HEK293T (cell line): Measurements from ENCODE around the gene EPHA7.
A peak's percentile ranks its signal among the peaks of the same experiment; 100 is the strongest.

Experiments used
- CTCF ChIA-PET: fragments of 350-600 bp; formaldehyde crosslinking; extraction: SDS; loops from one replicate; lab custom pipeline; 2021; ENCODE audit warnings: antibody characterized with exemption, inconsistent platforms; lab: Yijun Ruan, JAX
- POLR2A ChIA-PET: fragments of 350-600 bp; formaldehyde crosslinking; extraction: SDS; loops from one replicate; lab custom pipeline; 2020; ENCODE audit warnings: antibody characterized with exemption, inconsistent platforms; lab: Yijun Ruan, JAX
- DNase-seq: peaks from one replicate; pipeline ENCODE4 v3.0.0; 2012; ENCODE audit warnings: mixed read lengths; ENCODE audit errors: extremely low spot score
- ARNT ChIP-seq: fragments of 450-650 bp; IDR thresholded peaks from 2 replicates; pipeline ENCODE4 v1.6.1; 2017; ENCODE audit warnings: mild to moderate bottlenecking
- BHLHE40 ChIP-seq: fragments of 450-650 bp; IDR thresholded peaks from 2 replicates; pipeline ENCODE4 v1.6.1; 2016; ENCODE audit warnings: mild to moderate bottlenecking, moderate library complexity, borderline replicate concordance
- CTBP1 ChIP-seq: fragments of 450-650 bp; IDR thresholded peaks from 2 replicates; pipeline ENCODE4 v1.6.1; 2016; ENCODE audit warnings: borderline replicate concordance
- ELF4 ChIP-seq: fragments of 450-650 bp; IDR thresholded peaks from 2 replicates; pipeline ENCODE4 v1.6.1; 2017; ENCODE audit warnings: antibody characterized with exemption
- FOXA1 ChIP-seq: fragments of 450-650 bp; IDR thresholded peaks from 2 replicates; pipeline ENCODE4 v1.6.1; 2016; ENCODE audit warnings: mild to moderate bottlenecking
- FOXK2 ChIP-seq: fragments of 450-650 bp; IDR thresholded peaks from 2 replicates; pipeline ENCODE4 v1.6.1; 2016; ENCODE audit warnings: mild to moderate bottlenecking
- FOXM1 ChIP-seq: fragments of 450-650 bp; IDR thresholded peaks from 2 replicates; pipeline ENCODE4 v1.6.1; 2017; ENCODE audit warnings: mild to moderate bottlenecking, borderline replicate concordance
- HDGF ChIP-seq: fragments of 450-650 bp; IDR thresholded peaks from 2 replicates; pipeline ENCODE4 v1.6.1; 2017; ENCODE audit warnings: antibody characterized with exemption, borderline replicate concordance
- L3MBTL2 ChIP-seq: fragments of 450-650 bp; conservative IDR thresholded peaks from 2 replicates; pipeline ENCODE4 v1.6.1; 2016; ENCODE audit warnings: mild to moderate bottlenecking
- LEF1 ChIP-seq: fragments of 450-650 bp; IDR thresholded peaks from 2 replicates; pipeline ENCODE4 v1.6.1; 2017; ENCODE audit warnings: mild to moderate bottlenecking, borderline replicate concordance
- NFRKB ChIP-seq: fragments of 450-650 bp; IDR thresholded peaks from 2 replicates; pipeline ENCODE4 v1.6.1; 2016; ENCODE audit warnings: mild to moderate bottlenecking, moderate library complexity
- PKNOX1 ChIP-seq: fragments of 450-650 bp; IDR thresholded peaks from 2 replicates; pipeline ENCODE4 v1.6.1; 2016
- SP1 ChIP-seq: fragments of 450-650 bp; IDR thresholded peaks from 2 replicates; pipeline ENCODE4 v1.6.1; 2017
- SUZ12 ChIP-seq: fragments of 450-650 bp; IDR thresholded peaks from 2 replicates; pipeline ENCODE4 v1.6.1; 2016; ENCODE audit warnings: mild to moderate bottlenecking
- TARDBP ChIP-seq: fragments of 450-650 bp; IDR thresholded peaks from 2 replicates; pipeline ENCODE4 v1.6.1; 2016
- ZNF384 ChIP-seq: fragments of 450-650 bp; IDR thresholded peaks from 2 replicates; pipeline ENCODE4 v1.6.1; 2016

The EPHA7 gene

GRCh38 chr6:93343476-93343875 lies 75.9 kb downstream of the EPHA7 start:
- DNase-seq, result no peak
- ChIA-PET CTCF (no interaction called here), POLR2A (interaction anchor here (2.3 kb wide), 1 partner anchor 74 kb away, joined by 7 read pairs; no protein-coding TSS in a partner anchor)
- TF ChIP-seq BHLHE40 (no peak), ELF4 (no peak), SP1 (no peak), PKNOX1 (no peak), NFRKB (no peak), FOXK2 (no peak), L3MBTL2 (no peak), SUZ12 (no peak), LEF1 (no peak), ZNF384 (no peak), ARNT (no peak), FOXA1 (no peak), CTBP1 (no peak), FOXM1 (no peak), HDGF (no peak), TARDBP (no peak)

- POLR2A ChIA-PET, result interaction anchor here (2.3 kb wide), 1 partner anchor 76 kb away, joined by 7 read pairs; no protein-coding TSS in a partner anchor
- DNase-seq, result peak; percentile 39
- TF ChIP-seq ELF4 (no peak), ARNT (no peak), PKNOX1 (peak; percentile 90), NFRKB (no peak), FOXM1 (peak; percentile 88), FOXA1 (0 out of 2 replicates have a peak, but pooled peaks have one; percentile 30), LEF1 (peak; percentile 53; the same call in 1 of the 2 replicates), CTBP1 (peak; percentile 81), SP1 (no peak)
- CTCF ChIA-PET, result no interaction called here
These were observed 77.3 kb downstream of the EPHA7 start for GRCh38 chr6:93341900-93342613.

GRCh38 chr6:93337772-93338394 lies 81.5 kb downstream of the EPHA7 start:
- ChIA-PET POLR2A (no interaction called here), CTCF (no interaction called here)
- no peak for DNase-seq

GRCh38 chr6:93337014-93337413 lies 82.3 kb downstream of the EPHA7 start:
- DNase-seq, result no peak
- TF ChIP-seq LEF1, result no peak
- TF ChIP-seq SP1, result no peak
- no peak for TF ChIP-seq SUZ12
- no peak for TF ChIP-seq L3MBTL2
- TF ChIP-seq FOXA1, result no peak
- TF ChIP-seq FOXM1, result no peak
- TF ChIP-seq TARDBP, result no peak
- TF ChIP-seq CTBP1, result no peak
- TF ChIP-seq ZNF384, result no peak
- no peak for TF ChIP-seq BHLHE40
- no peak for TF ChIP-seq HDGF
- no peak for TF ChIP-seq NFRKB
- TF ChIP-seq PKNOX1, result no peak
- TF ChIP-seq FOXK2, result no peak
- no peak for TF ChIP-seq ELF4
- TF ChIP-seq ARNT, result no peak
- ChIA-PET CTCF (no interaction called here), POLR2A (no interaction called here)

More at GRCh38 chr6:93337772-93338394, 81.5 kb downstream of the EPHA7 start:
- no peak for TF ChIP-seq HDGF
- no peak for TF ChIP-seq FOXA1
- TF ChIP-seq SP1, result no peak
- no peak for TF ChIP-seq SUZ12
- TF ChIP-seq ZNF384, result no peak
- TF ChIP-seq L3MBTL2, result no peak
- TF ChIP-seq LEF1, result no peak
- TF ChIP-seq ARNT, result no peak
- TF ChIP-seq BHLHE40, result no peak
- TF ChIP-seq TARDBP, result no peak
- TF ChIP-seq PKNOX1, result no peak
- no peak for TF ChIP-seq FOXM1
- TF ChIP-seq FOXK2, result no peak
- TF ChIP-seq ELF4, result no peak
- no peak for TF ChIP-seq CTBP1

- POLR2A ChIA-PET, result no interaction called here
- TF ChIP-seq FOXK2 (no peak), ZNF384 (no peak), ELF4 (no peak), SUZ12 (no peak), ARNT (no peak), FOXM1 (no peak), LEF1 (no peak), PKNOX1 (no peak), L3MBTL2 (no peak), FOXA1 (no peak), NFRKB (no peak), TARDBP (no peak)
- DNase-seq, result no peak
- CTCF ChIA-PET, result interaction anchor here (0.6 kb wide), 1 partner anchor 19 kb away, joined by 3 read pairs; no protein-coding TSS in a partner anchor
These were observed 89.9 kb downstream of the EPHA7 start for GRCh38 chr6:93329301-93330000.
